Measurements from ENCODE around the gene FAM47E.
"Not testable (repeated sequence)": the region's sequence is repeated elsewhere in the genome, so short reads cannot be mapped to it uniquely, and the experiment has no call there.

FAM47E gene

GRCh38 chr4:76270244-76271175, 19.0 kb downstream of the FAM47E start:
- DNase-seq, result no peak

- DNase-seq, result no peak
Measured at GRCh38 chr4:76271248-76271647, 19.7 kb downstream of the FAM47E start.

- DNase-seq, result no peak
Measured at GRCh38 chr4:76272073-76272472, 20.6 kb downstream of the FAM47E start.

- DNase-seq, result no peak
Measured at GRCh38 chr4:76272582-76272981, 21.1 kb downstream of the FAM47E start.

- no peak for DNase-seq
Measured at GRCh38 chr4:76272999-76273398, 21.5 kb downstream of the FAM47E start.

DNA sequence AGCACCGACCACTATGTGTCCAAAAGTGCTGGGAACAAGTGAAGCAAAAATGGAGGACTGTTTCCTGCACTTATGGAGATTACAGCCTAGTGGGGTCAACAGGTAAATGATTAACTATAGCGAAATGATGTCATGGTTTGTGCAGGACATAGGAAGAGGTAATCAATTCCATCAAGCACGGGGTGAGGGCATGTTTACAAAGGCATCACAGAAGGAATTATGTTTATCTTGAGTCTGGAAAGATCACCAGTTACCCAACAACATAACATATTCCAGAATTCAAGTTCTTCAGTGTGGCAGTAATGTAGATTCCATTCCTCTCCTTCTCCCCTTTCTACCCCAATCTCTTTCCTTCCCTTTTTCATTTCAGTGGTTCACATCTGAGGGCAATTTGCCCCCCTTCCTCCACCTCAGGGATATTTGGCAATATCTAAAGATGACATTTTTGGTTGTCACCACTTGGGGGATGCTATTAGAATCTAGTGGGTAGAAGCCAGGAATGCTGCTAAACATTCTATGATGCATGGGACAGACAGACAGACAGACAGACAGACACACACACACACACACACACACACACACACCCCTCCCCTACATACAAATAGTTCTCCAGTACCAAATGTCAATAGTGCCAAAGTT, 24.1 kb downstream of the FAM47E start:
- DNase-seq, result no peak

DNA sequence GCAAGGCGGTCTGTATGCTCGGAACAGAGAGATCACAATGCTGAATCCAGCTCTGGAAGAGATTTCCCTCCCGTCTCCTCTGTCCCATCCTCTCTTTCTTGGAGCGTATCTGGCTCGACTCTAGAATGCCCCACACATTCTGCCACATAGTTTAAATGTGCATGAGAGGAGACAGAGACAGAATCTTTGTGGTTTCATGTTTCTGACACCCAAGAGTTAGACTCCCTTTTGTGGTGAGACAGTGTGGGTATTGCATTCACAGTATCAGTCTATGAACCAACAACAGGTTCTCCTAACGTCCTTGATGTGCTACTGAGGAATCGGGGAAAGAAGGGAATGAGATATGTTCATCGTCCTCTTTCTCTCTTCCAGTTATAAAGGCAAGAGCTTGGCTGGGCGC, 25.3 kb downstream of the FAM47E start:
- no peak for DNase-seq

- DNase-seq, result no peak
Measured at GRCh38 chr4:76277667-76278066, 26.1 kb downstream of the FAM47E start.

DNA sequence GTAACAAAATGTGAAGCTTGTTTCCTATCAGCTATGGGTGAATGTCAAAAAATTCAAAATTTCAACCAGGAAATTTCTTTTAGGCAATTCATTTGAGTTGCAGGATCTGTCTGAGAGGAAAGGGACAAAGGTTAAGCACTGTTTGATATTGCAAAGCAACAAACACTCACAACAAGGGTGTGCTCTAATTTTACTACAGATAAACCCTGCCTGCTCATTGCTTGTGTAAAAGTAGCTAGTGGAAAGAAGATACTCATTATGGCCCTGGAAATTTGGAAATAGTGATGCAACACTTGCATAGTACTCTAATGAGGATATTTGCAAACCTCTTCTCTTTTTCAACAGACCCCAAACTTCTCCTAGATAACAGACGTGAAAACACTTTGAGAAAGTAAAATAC, 27.1 kb downstream of the FAM47E start:
- DNase-seq, result no peak

DNA sequence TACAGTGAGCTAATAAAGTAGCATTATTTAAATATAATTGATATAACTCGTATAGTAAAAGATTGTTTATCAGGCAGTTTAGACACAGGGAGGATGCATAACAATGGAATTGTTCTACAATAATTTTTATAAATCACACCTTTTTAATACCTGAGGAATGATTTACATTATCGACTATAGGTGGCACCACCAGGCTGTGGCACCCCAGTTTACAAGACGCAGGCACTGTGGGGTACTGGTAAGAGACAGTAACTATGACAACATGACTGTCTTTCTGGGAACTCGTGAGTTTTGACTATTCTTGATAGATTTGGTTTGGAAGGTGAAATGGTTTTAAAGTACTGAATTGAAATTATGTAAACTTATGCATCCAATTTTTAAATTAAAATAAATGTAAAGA, 27.9 kb downstream of the FAM47E start:
- DNase-seq, result no peak

DNA sequence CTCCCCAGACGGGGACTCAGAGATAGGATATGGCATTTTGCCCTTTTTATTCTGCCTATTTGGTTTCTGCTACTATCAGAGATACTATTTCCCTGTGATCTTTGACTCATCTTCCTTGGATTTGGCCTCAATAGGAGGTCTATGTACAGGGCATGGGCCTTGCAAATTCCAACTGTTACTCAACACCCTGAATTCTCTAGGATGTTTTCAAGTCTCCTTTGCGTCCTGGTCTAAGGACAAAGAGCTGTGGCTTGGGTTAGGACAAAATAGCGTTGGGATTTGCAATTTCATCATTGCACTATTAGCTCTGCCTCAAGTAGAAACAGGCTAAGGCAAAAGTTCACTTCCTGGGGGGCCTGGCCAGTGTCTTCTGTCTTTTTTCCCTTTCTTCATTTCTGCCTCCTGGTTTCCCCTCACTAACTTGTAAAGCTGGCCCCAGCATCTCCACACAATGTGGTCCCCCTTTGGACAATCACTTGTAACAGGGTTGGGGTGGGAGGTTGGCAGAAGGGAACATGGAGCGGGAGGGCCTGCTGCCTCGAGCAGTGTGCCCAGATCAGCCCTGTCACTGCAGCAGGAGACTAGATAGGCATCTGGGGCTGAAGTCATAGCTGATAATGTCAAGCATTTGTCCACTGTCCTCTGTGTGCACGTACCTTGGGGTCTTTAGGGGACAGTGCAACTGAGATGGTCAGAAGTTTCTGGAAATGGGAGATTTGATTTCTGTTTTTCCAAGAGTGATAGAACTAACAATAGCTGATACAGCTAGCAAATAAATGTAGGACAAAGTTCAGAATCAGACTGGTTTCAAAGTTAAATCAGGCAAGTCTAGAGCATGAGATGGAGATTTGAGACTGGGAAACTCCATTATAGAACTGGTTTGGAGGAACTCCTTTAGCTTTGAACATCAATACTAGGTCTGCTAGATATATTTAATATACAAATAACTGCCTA, 29.2 kb downstream of the FAM47E start:
- no peak for DNase-seq

- not testable (repeated sequence) for DNase-seq
Measured at GRCh38 chr4:76281594-76281993, 30.1 kb downstream of the FAM47E start.

GRCh38 chr4:76282941-76283689, 31.6 kb downstream of the FAM47E start:
- no peak for DNase-seq

DNA sequence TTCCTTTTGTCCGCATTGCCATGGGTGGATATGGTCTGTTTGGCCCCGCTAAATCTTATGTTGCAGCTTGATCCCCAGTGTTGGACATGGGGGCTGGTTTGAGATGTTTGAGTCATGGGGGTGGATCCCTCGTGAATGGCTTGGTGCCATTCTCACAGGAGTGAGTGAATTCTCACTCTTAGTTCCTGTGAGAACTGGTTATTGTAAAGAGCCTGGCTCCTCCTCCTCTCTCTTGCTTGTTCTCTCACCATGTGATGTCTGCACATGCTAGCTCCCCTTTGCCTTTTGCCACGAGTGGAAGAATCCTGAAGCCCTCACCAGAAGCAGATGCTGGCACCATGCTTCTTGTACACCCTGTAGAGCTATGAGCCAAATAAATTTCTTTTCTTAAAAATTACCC, 32.4 kb downstream of the FAM47E start:
- DNase-seq, result no peak

DNA sequence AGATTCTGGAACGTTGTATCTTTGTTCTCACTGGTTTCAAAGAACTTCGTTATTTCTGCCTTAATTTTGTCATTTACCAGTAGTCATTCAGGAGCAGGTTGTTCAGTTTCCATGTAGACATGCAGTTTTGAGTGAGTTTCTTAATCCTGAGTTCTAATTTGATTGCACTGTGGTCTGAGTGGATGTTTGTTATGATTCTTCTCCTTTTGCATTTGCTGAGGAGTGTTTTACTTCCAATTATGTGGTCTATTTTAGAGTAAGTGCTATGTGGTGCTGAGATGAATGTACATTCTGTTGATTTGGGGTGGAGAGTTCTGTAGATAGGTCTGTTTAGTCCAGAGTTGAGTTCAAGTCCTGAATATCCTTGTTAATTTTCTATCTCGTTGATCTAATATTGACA, 36.3 kb downstream of the FAM47E start:
- DNase-seq, result not testable (repeated sequence)

- DNase-seq, result no peak
Measured at GRCh38 chr4:76292730-76293129, 41.2 kb downstream of the FAM47E start.

DNA sequence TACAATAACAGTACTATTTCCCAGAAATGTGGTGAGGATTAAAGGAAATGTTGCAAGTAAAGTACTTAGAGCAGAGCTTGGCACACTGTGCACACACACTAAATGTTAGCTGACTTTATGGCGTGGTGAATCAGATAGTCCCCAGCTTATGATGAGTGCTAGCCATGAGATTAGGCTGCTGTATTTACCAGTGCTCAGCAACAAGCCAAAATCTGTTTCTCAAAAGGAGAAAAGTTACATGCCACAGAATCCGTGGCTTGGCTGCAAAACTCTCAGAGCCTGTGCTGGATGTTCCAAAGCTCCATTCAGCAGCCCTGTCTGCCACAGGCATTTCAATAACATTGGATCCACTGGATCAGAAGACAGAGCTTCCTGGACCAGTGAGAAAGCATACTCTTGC, 42.3 kb downstream of the FAM47E start:
- DNase-seq, result no peak

DNA sequence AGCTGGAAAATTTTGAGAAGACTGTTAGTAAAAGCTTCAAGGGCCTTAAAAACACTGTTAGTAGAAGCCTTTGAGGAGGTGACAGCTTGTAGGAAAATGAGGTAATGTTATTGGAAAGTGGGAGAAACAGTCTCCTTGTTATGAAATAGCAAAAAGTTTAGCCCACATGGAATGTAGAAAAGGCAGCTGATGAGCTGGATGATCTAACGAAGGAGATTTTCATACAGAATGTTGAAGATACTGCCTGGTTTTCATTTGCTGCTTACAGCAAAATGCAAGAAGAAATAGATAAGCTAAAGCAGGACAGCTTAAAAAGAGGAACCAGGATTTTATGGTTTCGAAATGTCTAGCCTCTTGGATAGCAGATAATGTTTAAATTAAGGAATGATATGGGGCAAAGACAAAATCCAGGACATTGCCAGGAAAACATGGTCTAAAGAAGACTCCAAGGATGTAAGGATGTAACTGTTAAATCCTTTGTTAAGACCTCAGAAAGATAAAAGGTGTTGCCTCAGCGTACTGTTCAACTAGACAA, 44.8 kb downstream of the FAM47E start:
- DNase-seq, result no peak

GRCh38 chr4:76298227-76298626, 46.7 kb downstream of the FAM47E start:
- no peak for DNase-seq

GRCh38 chr4:76300012-76300411, 48.5 kb downstream of the FAM47E start:
- no peak for DNase-seq

DNA sequence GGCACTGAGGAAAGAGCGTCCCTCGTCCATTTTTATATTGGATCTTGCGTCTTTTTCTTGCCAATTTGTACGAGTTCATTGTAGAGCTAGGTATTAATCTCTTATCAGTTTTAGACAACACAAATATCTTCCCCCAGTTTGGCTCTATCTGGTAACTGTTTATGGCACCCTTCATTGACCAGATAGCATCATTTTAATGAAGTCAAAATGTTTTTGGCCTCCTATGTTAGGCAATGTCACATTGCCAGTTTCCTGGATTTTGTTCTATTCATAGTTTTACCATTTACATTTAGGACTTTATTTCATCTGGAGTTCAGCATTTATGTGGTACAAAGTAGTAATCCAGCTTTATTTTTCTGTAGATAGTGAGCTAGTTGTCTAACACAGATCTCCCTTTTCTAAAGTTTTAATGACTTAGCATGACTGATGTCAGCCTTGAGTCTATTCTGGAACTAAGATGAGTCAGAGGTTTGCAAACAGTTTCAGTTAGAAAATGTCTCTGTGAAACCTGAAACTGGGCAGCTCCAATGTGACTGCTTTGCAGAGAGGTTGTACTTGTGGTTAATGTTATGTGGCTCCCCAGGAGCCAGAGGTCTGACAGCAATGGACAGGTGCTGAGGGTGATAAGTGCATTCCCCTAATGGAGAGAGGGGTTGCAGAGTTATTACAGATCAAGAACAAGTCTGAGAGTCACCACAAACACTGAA, 49.7 kb downstream of the FAM47E start:
- no peak for DNase-seq

DNA sequence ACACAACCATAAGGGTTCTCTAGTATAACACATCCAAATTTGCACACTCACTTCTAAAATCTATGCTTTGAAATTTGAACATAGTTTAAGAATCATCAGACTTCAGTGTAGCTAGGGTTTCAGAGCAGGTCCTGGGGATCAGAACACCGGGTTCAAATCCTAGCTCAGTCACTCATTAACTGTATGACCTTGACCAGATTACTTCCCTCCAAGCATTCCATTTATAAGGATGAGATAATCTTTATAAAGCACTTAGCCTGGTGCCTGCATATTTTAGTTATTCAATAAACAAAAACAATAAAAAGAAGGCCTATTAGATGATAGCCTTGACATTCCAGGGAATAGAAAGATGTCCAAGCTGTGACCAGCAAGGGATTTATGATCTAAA, 50.2 kb downstream of the FAM47E start:
- no peak for DNase-seq

Data from NCI-H2227 treated with DMSO at 0.1 percent for 48 hours (cell line).